NOMO-1 (cell line): ENCODE results near the gene DTNB.

Source experiments
- DNase-seq, 2 experiments: peaks; one replicate each; lab custom pipeline; 2025; ENCODE audit not compliant: unreplicated experiment in 2 of 2; lab: John Stamatoyannopoulos, UW

Gene DTNB

DNA sequence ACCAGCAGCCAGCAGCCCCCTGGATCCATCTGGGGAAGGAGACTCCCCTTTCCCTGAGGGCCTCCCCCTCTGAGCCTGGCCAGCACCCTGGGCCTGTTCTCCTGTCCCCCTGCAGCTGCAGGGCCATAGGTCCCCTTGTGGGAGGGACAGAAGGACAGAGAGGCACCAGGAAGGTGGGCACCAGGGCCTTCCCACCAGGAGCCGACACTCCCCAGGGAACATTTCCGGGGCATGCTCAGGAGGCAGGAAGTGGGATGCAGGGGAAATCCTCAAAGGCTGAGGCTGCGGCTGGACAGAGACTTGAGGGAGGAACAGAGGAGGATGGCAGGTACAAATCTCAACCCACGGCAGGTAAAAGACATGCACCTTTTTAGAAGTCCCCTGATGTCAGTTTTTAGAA, 317.3 kb downstream of the DTNB start:
- no peak for DNase-seq

- DNase-seq, result no peak
Observed at GRCh38 chr2:25355270-25355669, 318.1 kb downstream of the DTNB start.

DNA sequence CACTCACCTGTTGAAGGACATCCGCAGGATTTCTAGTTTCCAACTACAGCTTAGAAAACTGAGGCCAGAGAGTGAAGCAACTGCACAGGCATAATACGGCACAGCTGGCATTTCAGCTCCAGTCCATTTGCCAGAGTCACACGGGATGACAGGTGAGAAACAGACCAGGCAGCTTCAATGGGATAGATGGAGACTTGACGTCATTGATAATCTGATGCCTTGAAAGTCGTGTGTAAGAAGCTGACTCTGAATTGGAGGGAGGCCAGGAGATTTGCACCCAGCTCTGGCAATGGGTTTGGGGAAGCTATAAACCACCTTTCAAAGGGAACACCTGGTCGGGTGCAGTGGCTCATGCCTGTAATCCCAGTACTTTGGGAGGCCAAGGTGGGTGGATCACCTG, 319.3 kb downstream of the DTNB start:
- no peak for DNase-seq

DNA sequence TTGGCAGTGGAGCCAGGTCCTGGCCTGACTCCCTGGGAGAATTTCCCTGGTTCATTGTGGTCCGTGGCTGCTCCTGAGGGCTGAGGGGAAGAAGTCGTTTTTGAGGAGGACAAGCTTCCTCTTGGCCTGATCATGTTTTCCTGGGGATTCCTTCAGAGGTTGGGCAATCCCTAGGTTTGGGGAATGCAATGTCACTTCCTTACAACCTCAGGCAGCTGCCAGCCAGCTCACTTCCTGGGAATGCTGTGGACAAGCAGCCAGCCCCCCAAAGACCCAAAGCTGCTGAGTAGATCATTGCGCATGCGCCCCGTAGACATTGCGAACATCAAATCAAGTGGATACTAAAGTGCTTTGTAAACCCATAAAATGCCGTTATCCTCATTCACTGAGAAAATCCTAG, 324.0 kb downstream of the DTNB start:
- no peak for DNase-seq

DNA sequence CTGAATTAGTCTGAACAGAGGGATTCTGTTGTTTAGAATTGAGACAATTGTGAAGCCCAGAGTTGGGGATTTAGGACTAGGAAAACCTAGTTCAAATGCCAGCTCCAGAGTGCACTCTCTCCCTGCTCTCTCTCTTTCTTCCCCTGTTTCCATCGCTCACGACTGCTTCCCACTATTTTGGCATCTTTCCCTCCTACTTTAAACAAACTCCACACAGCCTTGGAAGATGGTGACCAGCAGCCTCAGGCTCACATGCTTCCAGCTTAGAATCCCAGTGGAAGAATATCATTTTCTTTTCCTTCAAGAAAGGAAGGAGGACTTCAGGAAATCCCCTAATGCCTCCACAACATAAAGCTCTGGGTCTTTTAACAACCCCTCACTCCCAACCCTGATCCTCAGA, 325.5 kb downstream of the DTNB start:
- DNase-seq, result no peak

DNA sequence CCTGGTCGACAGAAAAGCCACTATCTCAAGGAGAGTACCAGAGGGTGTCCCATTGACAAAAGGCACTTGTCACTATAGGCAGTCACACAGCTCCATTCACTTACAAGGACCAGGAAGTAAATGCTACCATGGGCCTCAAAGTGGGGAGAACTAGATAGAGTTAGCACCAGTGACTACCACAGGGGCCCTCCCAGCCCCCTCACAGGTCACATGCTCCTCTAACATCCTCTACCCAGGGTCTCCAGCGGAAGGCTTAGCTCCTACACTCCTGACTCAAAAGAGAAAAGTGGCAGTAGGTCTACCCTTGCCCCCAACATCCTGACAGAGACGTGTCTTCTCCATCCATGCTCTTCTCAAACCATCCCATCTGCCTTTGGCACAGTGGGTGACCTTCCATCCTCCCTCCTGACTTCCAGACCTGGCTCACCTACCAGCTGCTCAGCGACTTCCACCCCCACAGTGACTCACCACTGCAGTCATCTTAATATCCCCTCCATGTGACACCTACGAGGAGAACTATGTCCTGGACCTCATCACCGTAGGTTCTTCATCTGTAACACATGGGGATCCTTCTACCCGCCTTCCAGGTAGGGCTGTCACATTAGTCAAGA, 326.1 kb downstream of the DTNB start:
- no peak for DNase-seq

DNA sequence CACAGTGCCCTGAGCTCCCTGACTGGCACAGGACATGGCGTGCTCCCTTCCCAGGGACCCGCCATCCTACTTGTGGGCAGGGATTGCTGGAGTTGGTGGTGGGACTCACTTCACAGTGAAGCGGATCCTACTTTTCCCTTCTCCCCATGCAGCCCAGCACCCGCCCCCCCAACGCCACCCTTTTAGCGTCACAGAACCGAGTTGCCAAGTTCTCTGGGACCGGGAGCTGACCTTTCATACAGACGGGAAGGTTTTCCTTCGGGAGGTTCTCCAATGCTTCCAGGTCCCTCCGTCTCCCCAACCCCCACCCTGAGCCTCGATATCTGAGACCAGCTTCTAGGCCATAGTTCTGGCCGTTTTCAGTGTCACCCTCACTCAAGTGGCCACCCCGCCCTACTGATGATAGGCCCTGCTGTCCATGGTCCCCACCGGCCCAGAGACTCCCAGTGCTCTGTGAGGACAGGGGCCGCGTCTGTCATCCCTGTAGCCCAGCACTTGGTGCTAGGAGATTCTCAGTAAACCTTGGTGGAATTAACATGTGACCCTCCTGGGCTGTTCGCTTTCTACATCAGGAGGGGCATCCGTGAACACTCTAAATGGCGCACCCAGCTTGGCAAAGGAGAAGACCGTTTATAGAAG, 330.1 kb downstream of the DTNB start:
- no peak for DNase-seq

DNA sequence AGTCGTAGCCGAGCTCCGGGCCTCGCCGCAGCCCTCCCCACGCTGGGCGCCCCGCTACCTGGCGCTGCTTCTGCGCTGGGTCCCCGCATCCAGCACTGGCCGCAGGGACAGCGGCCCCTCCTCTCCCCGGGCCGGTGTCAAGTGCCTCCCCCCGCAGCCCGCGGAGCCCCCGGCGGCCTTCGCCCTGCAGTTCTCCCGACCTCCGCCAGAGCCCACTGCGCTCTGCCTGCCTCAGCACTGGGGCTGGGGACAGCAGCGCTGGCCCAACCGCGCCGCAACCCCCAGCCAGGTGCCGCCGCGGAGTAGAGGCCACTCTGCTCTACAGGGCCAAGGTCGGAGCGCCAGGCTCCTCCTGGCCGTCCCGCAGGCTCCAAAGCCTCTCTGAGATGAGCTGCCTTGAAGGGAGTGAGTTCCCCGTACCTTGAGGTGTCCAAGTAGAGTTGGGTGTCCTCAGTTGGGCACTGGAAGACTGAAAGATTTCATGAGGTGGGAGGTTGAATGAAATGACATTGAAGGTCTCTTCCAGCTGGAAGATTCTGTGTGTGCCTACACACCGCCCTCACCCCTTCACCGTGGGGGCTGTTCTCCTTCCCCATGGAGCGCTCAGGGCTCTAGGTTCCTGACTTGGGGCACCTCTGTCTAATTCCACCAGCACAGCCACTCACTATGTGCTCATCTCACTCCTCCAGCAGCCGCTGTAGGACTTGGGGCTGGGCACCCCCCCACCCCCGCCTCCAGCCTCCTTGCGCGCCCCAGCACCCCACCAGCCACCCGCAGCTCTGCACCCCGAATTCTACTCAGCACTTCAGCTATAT, 330.8 kb downstream of the DTNB start:
- DNase-seq, result peak; percentile 63 to 78

GRCh38 chr2:25341753-25342371, 331.5 kb downstream of the DTNB start, which contains the start of gene DNMT3A:
Gene DNMT3A (minus strand): TSS chr2:25341925. CDS start chr2:25313984, 27,941 bp downstream.
- peak; percentile 27 to 37 for DNase-seq

DNA sequence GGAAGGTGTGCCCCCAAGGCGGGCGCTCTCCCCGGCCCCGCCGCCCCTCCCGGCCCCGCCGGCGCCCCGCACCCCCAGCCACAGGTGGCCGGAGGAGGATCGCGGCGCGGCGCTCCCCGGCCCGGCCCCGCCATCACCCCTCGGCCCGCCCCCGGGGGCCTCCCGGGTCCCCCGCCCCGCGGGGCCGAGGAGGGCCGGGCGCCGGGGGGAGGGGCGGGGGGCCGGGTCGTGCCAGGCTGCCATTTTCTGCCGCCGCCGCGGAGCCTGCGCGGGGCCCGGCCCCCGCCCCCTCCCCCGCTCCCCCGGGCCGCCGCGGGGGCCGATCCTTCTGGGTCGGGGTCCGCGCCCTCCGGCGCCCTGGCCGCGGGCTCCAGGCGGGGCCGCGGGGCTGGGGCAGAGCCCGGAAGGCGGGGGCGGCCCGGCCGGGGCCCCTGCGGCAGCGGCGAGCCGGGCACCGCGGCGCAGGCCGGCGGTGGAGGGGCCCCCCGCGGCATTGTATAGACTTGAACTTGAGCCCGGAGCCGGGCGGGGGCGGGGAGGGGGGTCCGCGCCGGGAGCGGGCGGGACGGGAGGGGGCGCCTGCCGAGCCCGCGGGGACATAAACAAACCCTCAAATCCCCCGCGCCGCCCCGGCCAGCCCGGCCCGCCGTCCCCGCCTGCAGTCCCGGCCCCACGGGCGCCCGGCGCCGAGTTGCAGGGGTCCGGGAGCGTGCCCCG, 332.2 kb downstream of the DTNB start:
- DNase-seq, result no peak

DNA sequence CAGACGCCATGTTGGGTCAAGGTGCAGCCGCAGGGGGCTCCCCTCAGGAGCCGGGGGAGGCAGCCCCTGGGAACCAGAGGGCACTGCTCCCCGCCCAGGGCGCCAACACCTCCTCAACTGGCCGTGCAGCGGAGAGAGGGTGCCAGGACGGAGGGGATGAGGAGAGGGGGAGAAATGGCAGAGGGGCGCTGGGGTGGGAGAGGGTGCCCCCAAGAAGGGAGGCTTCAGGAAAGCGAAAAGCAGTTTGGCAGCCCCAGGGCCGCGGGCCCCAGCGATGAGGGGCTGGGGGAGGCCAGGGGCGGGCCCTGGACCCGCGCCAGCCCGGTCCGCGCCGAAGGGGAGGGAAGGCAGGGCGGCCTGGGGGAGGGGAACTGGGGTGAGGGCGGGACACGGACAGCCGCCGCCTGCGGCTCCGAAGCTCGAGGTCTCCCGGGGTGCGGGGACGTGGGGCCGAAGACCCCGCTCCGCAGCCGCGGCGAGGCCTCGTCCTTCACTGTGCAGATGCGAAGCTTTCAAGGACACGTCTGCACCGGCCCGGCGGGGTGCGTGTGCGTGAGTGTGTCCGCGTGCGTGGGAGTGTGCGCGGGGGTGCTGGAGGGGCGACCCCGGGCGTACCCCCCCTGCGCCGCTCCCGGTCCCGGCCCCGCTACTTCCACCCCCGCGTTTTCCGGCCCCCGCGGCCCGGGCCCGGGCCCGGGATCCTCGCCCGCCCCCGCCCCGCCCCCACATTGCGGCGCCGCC, 333.0 kb downstream of the DTNB start:
- DNase-seq, result no peak

DNA sequence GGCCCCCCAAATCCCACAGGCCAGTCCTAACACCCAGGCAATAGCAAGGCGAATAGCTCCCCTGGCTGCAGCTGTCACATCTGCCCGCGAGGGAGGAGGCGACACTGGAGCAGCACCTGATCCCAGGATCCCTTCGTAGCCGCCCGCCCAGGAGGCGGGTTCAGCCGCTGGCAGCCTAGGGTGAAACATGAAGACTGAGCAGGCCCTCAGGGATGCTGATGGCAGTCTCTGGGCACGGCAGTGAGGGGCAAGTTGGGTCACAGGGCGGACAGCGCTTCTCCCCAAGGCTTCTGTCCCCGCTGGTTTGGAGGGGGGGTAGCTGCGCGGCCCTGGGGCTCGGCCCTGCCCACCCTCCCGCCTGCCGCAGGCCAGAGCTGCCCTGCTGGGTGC, 333.6 kb downstream of the DTNB start:
- no peak for DNase-seq

GRCh38 chr2:25339211-25339674, 334.1 kb downstream of the DTNB start:
- no peak for DNase-seq

GRCh38 chr2:25338401-25338800, 335.0 kb downstream of the DTNB start:
- DNase-seq, result no peak

DNA sequence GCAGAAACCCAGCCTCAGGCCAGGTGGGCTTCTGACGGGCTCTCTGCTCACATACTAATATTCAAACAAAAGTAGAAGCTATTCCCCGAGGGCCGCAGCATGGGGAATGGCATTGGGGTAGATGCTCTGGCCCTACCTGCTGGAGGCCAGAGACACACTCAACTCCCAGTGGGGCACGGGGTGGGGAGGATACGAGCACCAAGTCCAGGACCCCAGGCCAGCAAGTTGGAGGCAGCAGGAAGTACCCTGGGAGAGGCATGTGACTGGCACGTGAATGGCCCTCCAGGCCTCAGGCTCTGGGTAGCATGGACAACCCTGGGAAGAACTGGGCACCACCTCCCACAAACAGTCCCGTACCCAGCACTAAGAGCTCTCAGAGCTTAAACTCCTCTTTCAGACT, 335.5 kb downstream of the DTNB start:
- no peak for DNase-seq

DNA sequence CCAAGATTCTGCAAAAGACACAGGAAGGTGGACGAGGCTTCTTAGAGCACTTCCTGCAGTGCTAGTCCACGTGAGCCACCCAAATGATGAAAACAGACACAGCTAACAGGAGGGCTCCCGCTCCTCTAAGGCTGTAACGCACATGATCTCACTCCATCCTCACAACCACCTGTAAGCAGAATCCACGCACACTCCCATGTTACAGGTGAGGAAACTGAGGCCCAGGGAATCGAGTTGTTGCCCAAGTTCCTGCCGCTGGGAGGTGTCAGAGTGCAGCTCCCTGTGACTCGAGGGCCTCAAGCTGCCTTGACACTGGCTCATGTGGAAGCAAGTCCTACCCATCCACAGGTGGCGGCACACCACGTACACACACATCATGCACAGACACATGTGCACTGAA, 336.1 kb downstream of the DTNB start:
- no peak for DNase-seq

DNA sequence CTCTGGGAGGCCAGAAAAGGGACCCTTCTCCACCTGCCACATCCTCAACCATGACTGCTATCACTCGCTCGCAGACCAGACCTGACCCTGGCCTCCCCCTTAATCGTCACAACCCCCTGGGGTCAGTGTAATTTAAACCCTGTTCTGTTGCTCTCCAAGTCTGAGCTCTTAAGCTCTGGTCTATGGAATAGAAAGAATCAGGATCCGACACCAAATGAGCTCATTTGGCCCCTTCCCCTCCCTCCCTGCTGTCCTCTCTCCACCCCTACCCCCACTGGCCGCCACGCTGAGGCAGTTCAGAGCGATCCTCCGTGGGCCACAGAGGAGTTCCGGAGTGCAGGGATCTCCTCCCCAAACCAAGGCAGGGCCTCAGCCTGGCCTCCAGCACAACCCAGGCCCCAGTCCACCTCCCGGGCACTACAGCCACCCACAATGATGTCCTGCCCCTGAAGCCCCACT, 337.0 kb downstream of the DTNB start:
- no peak for DNase-seq

GRCh38 chr2:25335971-25336370, 337.4 kb downstream of the DTNB start:
- DNase-seq, result no peak

- DNase-seq, result no peak
Observed at GRCh38 chr2:25335204-25335603, 338.2 kb downstream of the DTNB start.

DNA sequence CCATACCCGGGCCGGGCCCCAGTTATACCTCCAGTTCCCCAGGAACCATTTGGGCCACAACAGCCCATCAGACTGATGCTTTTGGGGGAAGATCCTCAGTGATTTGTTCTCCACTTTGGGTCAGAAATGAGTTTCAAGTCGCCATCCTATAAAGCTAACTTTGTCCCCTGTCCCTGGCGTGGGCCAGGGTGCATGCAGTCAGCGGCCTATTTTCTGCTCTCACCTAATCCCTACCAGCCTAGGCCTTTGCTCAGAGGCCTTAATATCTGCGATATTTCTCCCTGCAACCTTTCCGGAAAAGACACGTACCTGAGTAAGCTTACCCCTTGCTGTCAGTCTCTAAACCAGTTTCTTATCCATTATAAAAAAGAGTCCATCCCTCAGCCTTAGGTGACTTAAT, 338.9 kb downstream of the DTNB start:
- DNase-seq, result no peak
